ENCODE data around the gene GTF3C5. TPM values are rescaled to one million over a fixed set of nuclear protein-coding genes. Genes with fewer than 3 reads are reported as not detected.

GTF3C5 gene
- total RNA-seq, 6 experiments from 2014 or later: 18.4 to 30.5 (median 19.8) TPM

DNA sequence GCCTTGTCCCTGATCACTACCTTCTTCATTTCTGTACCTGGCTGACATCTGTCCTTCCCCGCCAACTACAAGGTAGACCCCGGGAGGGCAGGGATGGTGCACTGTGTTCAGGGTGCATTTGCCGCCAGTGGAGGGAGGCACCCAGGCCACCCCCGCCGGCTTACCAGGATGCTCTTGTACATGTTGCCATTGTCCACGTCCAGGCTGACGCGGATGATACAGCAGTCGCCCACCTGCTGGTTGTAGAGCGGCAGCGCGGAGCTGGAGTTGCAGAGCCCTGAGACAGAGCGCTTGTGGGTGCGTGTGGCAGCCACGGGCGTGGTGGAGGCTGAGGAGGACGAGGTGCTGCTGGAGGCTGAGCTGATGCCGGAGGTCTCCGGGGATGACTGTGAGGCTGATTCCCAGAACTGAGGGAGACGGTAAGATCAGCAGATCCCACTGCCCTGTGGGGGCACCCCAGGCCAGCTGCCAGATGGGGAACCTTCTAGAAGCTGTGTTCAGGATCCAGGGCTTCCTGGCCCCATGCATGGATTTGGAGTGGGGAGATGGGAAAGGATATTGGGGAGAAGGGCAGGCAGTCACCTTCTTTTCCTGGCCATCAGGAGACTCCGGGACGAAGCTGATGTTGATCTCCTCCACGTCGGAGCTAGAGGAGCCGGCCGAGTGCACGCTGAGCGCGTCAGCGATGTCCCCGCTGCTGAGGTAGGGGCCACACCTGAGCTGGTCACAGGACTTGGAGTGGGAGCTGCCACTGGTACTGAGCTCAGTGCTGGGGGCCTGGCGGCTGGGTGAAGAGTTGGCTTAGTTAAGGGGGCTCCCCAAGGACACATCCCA, 70.8 kb downstream of the GTF3C5 start:
- TF ChIP-seq, protein P1, sequence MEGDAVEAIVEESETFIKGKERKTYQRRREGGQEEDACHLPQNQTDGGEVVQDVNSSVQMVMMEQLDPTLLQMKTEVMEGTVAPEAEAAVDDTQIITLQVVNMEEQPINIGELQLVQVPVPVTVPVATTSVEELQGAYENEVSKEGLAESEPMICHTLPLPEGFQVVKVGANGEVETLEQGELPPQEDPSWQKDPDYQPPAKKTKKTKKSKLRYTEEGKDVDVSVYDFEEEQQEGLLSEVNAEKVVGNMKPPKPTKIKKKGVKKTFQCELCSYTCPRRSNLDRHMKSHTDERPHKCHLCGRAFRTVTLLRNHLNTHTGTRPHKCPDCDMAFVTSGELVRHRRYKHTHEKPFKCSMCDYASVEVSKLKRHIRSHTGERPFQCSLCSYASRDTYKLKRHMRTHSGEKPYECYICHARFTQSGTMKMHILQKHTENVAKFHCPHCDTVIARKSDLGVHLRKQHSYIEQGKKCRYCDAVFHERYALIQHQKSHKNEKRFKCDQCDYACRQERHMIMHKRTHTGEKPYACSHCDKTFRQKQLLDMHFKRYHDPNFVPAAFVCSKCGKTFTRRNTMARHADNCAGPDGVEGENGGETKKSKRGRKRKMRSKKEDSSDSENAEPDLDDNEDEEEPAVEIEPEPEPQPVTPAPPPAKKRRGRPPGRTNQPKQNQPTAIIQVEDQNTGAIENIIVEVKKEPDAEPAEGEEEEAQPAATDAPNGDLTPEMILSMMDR (IDR thresholded peaks at IDR 0.05): no peak
- no peak for TF ChIP-seq POLR2A (IDR thresholded peaks at IDR 0.05)
- no peaks in the 10 kb centered on the region for H3K27me3 ChIP-seq
- DNase-seq (peak; percentile 17 to 47 (median 42)), ATAC-seq (no peak)
- H3K27ac ChIP-seq: no peak overlapping the region
- H3K4me3 ChIP-seq: no peak overlapping the region
- H3K4me1 ChIP-seq: no peaks in the 10 kb centered on the region
- H3K9me3 ChIP-seq: no peaks in the 10 kb centered on the region
- intact Hi-C loops (cut with DNase I): loop anchor here (5.0 kb wide), 1 partner anchor 41 kb away; no protein-coding TSS in a partner anchor
- peaks cover 9 to 32% (median 15%) of the 10 kb centered on the region in 4 donors for H3K36me3 ChIP-seq
- 80% methylated on average over 1 of the region's 32 CpGs for WGBS (ENCODE audit: insufficient coverage, low coverage, low lambda C conversion rate, missing lambda C conversion rate)

DNA sequence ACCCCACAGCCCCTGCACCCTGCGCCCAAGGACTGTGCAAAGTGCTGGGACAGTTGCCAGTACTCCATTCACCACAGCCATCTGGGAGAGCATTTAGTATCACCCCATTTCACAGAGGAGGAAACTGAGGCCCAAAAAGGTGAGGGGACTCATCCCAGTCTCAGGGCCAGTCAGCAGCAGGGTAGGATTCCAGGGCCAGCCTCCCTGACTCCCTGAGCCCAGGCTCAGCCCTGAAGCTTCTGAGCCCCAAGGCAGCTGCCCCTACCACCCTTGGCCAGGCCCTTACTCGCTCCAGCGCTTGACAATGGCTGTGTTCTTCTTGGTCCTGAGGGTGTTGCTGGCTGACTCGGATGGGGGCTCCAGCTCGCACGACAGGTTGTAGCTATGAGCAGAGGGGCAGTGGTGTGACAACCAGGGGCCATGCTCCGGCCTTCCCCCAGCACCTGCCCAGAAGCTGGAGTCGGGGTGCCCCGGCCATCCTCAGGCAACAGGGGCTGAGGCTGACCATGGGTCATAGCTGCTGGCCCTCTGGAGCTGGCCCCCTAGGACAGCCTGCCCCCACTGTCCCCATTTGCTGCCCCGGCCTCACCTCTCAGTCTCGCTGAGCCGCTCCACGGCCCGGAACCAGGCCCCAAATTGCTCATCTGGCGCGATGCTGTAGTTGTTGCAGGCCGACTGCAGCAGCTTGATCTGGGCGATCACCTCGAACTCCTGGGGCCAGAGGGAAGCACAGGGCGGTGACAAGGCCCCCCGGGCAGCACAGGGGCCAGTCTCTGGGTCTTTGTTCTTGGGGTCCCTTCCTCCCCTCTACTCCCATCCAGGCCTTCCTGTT, 71.6 kb downstream of the GTF3C5 start:
- intact Hi-C loops (cut with DNase I): loop anchor here (5.0 kb wide), 1 partner anchor 40 kb away; no protein-coding TSS in a partner anchor
- Histone ChIP-seq H3K4me3 (no peak overlapping the region), H3K9me3 (no peaks in the 10 kb centered on the region), H3K4me1 (no peaks in the 10 kb centered on the region), H3K27ac (no peak overlapping the region), H3K36me3 (peaks cover 10 to 37% (median 19%) of the 10 kb centered on the region in 4 donors), H3K27me3 (no peaks in the 10 kb centered on the region)
- ATAC-seq (no peak), DNase-seq (peak; percentile 24 to 49 (median 44))
- TF ChIP-seq, protein P1 (IDR thresholded peaks at IDR 0.05): no peak
- no peak for TF ChIP-seq POLR2A (IDR thresholded peaks at IDR 0.05)
- no CpG with 5 or more reads among the region's 21 CpGs for WGBS (ENCODE audit: insufficient coverage, low coverage, low lambda C conversion rate, missing lambda C conversion rate)

DNA sequence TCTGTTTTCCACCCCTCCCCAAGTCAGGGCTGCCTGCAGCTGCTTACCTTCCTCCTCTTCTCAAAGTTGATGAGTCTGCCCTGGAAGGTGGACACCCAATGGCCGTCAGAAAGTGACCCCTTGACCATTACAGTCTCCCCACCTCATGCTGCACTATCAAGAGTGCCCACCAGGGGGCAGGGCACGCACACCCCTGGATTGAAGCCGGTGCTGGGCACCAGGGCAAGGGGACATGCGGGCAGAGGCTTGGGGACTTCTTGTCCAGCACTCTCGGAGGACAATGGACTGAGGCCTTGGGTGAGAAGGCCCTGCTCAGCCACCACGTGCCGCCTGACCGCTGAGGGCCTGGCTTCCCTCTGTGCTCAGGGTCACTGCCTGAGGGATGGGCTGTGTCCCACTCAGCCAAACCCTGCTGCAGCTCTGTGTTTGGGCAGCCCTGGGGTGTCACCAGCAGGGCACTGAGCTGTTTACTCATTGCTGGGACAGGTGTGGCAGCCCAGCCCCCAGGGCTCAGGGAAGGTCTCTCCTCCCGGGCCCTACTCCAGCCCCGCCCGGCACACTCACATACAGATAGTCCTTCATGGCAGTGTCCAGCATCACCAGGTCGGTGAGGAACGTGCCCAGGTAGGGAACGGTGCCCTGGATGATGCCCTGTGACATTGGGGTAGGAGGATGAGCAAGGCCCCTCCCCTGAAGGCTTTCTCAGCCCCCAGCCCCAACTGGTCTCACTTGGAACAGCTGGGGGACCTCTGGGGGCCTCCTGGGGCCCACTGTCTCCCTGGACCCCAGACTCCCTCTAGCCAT, 72.6 kb downstream of the GTF3C5 start:
- Histone ChIP-seq H3K27me3 (no peaks in the 10 kb centered on the region), H3K4me1 (no peaks in the 10 kb centered on the region), H3K4me3 (no peak overlapping the region), H3K36me3 (peaks cover 6 to 32% (median 22%) of the 10 kb centered on the region in 4 donors), H3K9me3 (no peaks in the 10 kb centered on the region), H3K27ac (no peak overlapping the region)
- WGBS (ENCODE audit: insufficient coverage, low coverage, low lambda C conversion rate, missing lambda C conversion rate): no CpG with 5 or more reads among the region's 14 CpGs
- intact Hi-C loops (cut with DNase I): loop anchor here (5.0 kb wide), 1 partner anchor 39 kb away; no protein-coding TSS in a partner anchor
- ATAC-seq (peak; percentile 77 to 92 (median 84)), DNase-seq (peak; percentile 69 to 80 (median 70))
- no peak for TF ChIP-seq POLR2A (IDR thresholded peaks at IDR 0.05)
- TF ChIP-seq, protein P1 (IDR thresholded peaks at IDR 0.05): peak; percentile 96 to 98 (median 98)

DNA sequence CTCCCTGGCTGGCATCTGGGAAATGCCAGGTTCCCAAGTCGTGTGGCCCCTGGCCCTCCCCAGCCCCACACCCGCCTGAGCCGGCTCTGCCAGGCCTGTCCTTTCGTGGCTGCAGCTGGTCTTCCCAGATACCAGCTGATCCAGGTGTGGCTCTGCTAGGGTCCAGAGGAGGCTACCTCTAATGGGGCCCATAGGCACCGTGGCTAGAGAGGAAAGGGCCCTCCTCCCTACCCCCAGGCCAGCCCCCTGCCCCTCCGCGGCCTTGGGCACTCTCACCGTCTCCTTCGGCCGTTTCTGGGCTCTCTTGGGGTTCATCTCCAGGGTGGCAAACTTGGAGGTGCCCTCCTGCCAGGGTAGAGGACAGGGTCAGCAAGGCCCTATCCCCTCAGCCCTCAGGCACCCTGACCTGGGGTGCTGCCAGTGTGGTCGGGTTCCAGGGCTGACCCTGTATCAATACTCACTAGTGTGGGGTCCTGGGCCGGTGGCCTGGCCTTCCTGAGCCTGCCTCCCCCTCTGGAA, 73.2 kb downstream of the GTF3C5 start:
- intact Hi-C loops (cut with DNase I): loop anchor here (5.0 kb wide), 1 partner anchor 38 kb away; no protein-coding TSS in a partner anchor
- Histone ChIP-seq H3K4me1 (no peaks in the 10 kb centered on the region), H3K4me3 (no peak overlapping the region), H3K9me3 (no peaks in the 10 kb centered on the region), H3K27ac (no peak overlapping the region), H3K27me3 (no peaks in the 10 kb centered on the region), H3K36me3 (peaks cover 6 to 30% (median 22%) of the 10 kb centered on the region in 4 donors)
- ATAC-seq (no peak), DNase-seq (peak; percentile 17 to 50 (median 44))
- TF ChIP-seq, protein P1 (IDR thresholded peaks at IDR 0.05): no peak
- TF ChIP-seq POLR2A (IDR thresholded peaks at IDR 0.05): no peak
- WGBS (ENCODE audit: insufficient coverage, low coverage, low lambda C conversion rate, missing lambda C conversion rate): 80% methylated on average over 2 of the region's 12 CpGs

All from right lobe of liver (tissue), 6 donors.